ENCODE results near the gene AP1AR.
"Not testable (repeated sequence)": the region's sequence is repeated elsewhere in the genome, so short reads cannot be mapped to it uniquely, and the experiment has no call there.

AP1AR gene

DNA sequence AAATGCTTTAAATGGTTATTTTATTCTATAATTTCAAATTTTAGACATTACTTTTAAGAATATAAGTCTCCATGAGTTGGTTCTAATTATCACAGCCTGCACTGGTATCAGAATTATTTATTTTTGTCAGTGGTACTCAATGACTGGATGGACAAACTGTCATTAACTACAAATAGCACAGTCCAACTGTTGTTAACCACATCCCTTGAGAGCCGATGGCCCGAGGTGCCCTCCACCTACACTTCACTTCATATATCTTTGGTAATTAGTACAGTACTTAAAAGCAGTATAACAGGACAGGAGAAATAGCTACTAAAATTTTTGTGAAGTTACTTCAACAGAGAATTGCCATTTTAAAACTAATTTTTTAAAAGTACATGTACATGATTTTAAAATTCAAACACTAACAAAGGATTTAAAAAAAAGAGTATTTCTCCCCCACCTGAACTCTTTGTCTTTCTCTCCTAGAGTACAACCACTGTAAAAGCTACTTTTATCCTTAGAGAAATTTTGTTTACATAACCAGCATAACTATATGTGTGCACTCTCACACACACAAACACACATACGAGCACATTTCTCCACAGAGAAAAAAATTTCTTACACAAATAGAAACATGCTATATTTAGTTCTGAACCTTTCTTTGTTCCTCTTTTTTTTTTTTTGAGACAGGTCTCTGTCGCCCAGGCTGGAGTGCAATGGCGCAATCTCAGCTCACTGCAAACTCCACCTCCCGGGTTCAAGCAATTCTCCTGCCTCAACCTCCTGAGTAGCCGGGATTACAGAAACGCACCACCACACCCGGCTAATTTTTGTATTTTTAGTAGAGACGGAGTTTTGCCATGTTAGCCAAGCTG, 47.7 kb downstream of the AP1AR start:
- no peak for DNase-seq (ENCODE audit: low spot score)

GRCh38 chr4:112279882-112280315, 48.3 kb downstream of the AP1AR start:
- no peak for DNase-seq (ENCODE audit: low spot score)

- no peak for DNase-seq (ENCODE audit: low spot score)
Measured at GRCh38 chr4:112280386-112281056, 48.9 kb downstream of the AP1AR start.

DNA sequence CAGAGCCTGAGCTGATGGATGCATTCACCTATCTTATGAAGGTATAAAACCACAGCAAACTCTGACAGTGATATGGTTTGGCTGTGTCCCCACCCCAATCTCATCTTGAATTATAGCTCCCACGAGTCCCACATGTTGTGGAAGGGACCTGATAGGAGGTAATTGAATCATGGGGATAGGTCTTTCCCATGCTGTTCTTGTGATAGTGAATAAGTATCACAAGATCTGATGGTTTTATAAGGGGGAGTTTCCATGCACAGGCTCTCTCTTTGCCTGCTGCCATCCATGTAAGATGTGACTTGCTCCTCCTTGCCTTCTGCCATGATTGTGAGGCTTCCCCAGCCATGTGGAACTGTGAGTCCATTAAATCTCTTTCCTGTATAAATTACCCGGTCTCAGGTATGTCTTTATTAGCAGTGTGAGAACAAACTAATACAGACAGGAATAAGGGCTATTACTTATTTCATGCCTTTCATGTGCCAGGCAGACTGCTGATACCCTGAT, 50.4 kb downstream of the AP1AR start:
- not testable (repeated sequence) for DNase-seq (ENCODE audit: low spot score)

- no peak for DNase-seq (ENCODE audit: low spot score)
Measured at GRCh38 chr4:112282860-112283667, 51.5 kb downstream of the AP1AR start.

- DNase-seq (ENCODE audit: low spot score), result no peak
Measured at GRCh38 chr4:112284166-112284565, 52.6 kb downstream of the AP1AR start.

GRCh38 chr4:112284662-112285411, 53.2 kb downstream of the AP1AR start:
- DNase-seq (ENCODE audit: low spot score), result no peak

DNA sequence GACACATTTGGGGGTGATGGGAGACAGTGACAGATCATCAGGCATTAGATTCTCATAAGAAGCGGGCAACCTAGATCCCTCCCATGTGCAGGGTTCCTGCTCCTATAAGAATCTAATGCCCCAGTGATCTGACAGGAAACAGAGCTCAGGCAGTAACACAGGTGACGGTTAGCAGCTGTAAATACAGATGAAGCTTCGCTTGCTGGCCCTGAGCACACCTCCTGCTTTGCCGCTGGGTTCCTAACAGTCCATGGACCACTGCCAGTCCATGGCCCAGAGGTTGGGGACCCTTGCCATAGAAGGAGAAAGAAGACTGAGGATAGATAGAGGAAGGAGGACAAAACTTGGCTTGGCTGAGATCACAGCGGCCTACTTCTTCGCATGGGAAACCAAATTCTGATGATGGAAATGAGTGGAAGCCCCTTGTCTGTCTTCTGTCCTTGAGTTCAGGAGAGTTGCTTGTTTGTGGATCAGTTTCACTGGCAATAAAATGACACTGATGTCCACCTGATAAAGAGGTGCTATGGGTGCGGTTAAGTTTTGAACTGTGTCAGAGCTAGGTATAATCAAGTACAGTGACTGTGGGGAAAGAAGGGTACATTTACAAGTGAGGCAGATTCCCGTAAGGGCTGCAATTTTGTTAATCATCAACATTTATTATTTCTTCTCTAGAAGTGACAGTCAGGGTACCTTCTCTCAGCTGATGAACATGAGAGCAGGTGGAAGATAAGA, 55.8 kb downstream of the AP1AR start:
- peak; percentile 50 for DNase-seq (ENCODE audit: low spot score)

DNA sequence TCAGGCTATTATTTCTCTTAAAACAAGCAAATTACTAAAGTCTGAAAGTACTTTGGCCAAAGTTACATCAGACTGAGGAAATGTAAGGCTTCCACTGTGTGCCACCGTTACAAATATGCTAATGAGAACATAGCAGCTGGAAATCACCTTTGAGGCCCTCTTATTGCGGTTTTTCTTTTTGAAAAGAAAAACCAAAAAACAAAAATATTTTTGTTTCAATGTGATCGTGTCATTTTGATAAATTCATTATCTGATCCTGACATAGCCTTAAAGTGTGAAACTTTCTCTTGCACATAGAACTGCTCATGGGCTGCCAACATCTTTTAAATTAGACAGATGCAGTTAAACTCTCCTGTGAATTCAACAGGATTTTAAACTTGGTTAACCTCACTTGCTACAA, 56.9 kb downstream of the AP1AR start:
- peak; percentile 69 for DNase-seq (ENCODE audit: low spot score)

DNA sequence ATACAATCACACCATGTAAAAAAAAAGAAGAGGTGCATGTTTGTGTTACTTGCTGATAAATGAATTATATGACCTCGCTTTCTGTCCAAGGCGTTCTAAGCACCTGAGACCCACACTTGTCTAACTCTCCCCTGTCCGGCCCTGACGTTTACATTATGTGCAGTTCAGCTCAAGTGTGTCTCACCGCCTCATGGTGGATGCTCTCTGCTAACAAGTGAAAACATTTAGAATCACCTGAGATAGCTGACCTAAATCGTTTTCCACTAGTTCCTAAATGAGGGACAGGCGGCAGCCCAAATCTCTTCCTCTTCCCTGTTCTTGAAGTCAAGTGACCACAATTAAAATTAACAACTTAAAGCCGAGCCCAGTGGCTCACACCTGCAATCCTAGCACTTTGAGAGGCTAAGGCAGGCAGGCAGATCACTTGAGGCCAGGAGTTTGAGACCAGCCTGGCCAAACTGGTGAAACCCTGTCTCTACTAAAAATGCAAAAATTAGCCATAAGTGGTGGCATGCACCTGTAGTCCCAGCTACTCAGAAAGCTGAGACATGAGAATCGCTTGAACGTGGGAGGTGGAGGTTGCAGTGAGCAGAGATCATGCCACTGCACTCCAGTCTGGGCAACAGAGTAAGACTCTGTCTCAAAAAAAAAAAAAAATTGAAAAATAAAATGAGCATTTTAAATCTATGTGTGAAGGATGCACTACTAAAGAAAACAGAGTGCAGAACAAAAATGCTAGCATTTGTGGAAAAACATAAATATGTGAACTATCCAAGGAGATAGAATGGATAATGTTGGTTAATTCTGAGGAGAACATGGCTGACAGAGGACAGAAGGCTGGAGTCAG, 58.0 kb downstream of the AP1AR start:
- DNase-seq (ENCODE audit: low spot score), result no peak

- DNase-seq (ENCODE audit: low spot score), result no peak
Measured at GRCh38 chr4:112290341-112290740, 58.8 kb downstream of the AP1AR start.

DNA sequence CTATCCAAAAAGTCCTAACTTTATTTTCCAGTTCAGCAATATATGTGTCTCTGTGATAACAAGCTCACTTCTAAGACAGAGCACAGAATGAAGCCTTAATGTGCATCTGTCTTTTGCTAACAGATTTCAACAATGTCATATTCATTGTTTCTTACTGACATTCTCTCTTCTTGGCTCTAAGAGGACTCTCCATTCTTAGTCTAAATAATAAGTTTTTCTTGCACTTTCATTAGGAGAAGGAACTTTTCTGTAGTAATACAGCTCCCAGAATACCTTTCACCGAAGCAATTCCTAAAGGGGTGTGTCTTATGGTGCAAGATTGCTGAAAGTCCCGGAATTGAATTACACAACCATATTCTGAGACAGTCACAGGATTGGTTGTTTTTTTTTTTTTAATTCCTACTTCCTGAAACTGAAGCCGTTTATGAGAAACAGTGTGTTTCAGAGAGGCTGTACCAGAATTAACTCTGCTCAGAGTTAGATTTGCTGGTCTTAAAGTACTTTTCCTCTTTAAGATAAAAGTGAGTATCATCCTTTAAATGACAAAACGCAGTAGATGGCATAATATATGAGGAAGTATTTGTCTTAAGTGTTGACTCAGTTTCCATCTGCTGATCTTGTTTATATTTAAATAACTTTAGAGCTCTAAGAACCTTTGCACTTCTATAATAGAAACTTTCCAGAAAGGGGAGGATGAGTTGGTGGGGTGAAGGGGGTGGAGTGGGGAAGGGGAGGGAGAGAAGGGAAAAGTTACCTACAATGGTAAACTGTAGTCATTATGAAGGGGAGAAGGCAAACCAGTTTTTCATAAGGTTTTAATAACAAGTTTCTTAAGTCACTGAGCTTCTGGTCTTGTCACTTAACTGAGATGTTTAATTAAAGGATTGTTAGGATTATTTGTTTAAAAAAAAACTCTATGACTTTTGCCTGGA, 65.6 kb downstream of the AP1AR start, which contains the start of gene ALPK1:
TSS of gene ALPK1 (plus strand) at position 421 of the 932 bp plus-strand sequence.
- DNase-seq (ENCODE audit: low spot score), result peak; percentile 52

- DNase-seq (ENCODE audit: low spot score), result no peak
Measured at GRCh38 chr4:112299721-112300120, 68.1 kb downstream of the AP1AR start.

- DNase-seq (ENCODE audit: low spot score), result peak; percentile 38
Measured at GRCh38 chr4:112302320-112303274, 71.0 kb downstream of the AP1AR start.

DNA sequence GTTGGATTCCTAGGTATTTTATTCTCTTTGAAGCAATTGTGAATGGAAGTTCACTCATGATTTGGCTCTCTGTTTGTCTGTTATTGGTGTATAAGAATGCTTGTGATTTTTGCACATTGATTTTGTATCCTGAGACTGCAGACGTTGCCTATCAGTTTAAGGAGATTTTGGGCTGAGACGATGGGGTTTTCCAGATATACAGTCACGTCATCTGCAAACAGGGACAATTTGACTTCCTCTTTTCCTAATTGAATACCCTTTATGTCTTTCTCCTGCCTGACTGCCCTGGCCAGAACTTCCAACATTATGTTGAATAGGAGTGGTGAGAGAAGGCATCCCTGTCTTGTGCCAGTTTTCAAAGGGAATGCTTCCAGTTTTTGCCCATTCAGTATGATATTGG, 73.9 kb downstream of the AP1AR start:
- DNase-seq (ENCODE audit: low spot score), result not testable (repeated sequence)

DNA sequence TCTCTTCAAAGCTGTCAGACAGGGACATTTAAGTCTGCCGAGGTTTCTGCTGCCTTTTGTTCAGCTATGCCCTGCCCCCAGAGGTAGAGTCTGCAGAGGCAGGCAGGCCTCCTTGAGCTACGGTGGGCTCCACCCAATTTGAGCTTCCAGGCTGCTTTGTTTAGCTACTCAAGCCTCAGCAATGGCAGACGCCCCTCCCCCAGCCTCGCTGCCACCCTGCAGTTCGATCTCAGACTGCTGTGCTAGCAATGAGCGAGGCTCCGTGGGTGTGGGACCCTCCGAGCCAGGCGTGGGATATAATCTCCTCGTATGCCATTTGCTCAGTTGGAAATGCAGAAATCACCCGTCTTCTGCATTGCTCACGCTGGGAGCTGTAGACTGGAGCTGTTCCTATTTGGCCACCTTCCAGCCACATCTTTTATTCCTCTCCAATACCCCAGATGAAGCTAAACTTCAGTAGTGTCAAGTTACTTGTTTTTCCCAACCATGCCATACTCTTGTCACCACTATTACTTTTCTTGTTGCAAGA, 77.7 kb downstream of the AP1AR start:
- not testable (repeated sequence) for DNase-seq (ENCODE audit: low spot score)

DNA sequence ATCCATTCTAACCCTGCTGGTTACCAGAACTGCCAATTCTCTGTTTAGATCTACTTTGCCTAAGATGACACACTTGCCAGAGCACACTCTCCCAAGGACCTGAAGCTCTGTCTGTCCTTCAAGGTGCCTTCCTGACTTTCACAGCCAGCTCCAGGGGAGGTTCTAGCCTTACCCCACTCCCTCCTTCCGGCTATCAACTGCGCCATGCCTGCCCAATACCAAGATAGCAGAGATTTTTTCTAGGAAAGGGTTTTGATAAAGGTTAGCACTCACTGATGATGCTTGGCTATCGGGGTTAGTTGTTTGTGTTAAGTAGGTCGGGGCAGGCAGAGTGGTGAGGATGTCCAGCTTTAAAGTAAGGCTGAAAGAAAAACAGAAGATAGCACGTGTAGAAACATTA, 79.9 kb downstream of the AP1AR start:
- DNase-seq (ENCODE audit: low spot score), result no peak

All from CD4-positive, alpha-beta T cell treated with Interleukin-2 at 100 ng/mL for 4 hours (primary cell).